NCI-H128 (cell line): ENCODE results near the gene ADCY5.

Source experiments
- DNase-seq: peaks from one replicate; lab custom pipeline; 2025; ENCODE audit not compliant: unreplicated experiment; lab: John Stamatoyannopoulos, UW

The ADCY5 gene

GRCh38 chr3:123312331-123313265 is 136.3 kb downstream of the ADCY5 start:
- DNase-seq = no peak

DNA sequence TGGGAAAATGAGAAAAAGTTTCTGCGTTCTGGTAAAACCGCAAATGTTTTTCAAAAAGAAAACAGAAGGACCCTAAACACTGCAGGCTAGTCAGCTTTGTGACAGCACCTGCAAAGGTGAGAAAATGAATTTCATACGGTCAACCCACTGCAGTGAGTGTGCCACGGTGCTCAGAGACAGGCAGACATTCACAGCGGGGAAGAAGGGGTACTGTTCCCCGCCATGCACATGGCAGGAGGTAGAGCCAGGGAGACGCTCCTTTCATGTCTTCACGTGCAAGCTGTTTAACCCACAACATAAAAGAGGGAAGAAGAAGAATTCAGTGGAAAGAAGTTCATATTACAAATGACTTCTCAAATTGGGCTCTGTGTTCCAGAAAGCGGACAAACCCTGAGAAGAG is 137.7 kb downstream of the ADCY5 start:
- DNase-seq = no peak

GRCh38 chr3:123310741-123311140 is 138.1 kb downstream of the ADCY5 start:
- no peak for DNase-seq

DNA sequence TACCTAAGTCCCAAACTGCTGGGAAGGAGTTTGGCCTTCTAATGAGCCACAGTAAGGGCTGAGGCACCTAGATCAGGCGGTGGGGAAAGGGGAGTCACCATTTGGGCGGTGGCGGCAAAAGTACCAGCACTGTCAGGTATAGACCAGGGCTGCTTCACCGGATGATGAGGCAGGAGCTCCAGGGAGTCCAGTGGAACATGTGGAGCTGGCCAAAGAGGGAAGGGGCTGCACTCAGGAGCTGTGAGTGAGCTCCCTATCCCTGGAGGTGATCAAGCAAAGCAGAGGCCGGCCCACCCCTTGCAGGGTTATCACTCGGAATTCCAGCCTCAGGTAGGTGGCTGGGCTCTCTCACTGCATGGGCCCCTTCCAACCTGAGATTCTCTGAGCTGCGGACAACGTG is 138.7 kb downstream of the ADCY5 start:
- DNase-seq = no peak

- DNase-seq = no peak
These were observed 141.8 kb downstream of the ADCY5 start for GRCh38 chr3:123307064-123307463.

- DNase-seq = no peak
These were observed 143.7 kb downstream of the ADCY5 start for GRCh38 chr3:123305192-123305591.

DNA sequence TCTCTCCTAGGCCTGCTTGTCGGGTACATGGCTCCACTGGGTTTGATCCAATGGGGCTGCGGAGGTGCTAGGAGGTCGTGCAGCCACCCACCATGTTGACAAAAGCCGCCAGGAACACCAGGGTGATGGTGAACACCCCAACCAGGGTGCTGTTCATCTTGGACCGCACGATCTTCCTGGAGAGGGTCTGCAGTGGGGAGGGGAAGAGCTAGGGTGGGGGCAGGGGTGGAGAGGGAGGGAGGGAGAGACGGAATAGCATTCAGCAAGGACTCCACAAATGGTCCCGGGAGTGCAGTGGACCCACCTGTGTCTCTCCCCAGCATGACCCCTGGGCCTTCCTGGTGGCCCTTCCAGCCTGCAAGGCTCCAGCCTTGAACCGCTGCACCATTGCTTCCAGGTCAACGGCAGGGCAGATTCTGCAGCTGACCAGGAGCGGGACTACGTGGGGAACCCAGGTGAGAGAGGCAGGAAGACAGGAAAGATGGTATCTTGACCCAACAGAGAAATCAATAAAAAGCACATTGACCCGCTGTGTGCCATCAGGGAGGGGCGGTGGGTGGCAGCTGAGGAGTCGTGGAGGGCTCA is 144.8 kb downstream of the ADCY5 start:
- DNase-seq = no peak

- no peak for DNase-seq
These were observed 145.9 kb downstream of the ADCY5 start for GRCh38 chr3:123302961-123303360.

- DNase-seq = no peak
These were observed 147.3 kb downstream of the ADCY5 start for GRCh38 chr3:123301331-123302184.

DNA sequence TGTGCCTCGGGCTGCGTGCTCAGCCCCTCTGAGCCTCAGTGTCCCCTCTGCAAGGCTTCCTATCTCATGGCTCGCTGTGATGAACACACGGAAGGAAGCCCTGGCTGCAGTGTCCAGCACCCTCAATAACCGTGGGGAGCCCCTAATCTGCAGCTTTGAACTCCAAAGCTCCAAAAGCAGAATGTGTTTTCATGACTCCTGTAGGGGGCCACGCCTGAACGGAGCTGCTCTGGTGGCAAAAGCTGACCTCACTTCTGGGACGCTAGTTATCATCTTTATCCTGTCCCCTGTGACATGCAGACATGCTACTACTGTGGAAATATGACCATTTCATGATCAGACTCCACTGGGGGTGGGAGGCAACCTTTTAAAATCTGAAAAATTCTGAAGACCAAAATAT is 148.3 kb downstream of the ADCY5 start:
- no peak for DNase-seq

DNA sequence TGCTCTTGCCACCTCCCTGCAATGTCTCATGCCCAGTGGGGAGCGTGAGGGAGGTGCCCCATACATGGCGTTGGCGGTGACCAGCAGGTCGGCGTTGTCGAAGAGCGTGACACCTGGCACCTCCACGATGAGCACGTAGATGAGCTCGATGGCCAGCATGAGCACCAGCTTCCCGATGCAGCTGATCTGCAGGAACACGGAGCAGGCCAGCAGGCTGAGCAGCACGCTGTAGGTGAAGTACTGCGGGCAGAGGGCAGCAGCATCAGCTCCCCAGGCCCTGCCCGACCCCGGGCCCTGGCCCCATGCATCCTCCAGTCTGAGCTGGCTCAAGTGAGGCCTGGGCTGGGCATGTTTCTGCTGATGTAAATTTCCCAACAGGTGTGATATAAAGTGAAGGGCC is 148.8 kb downstream of the ADCY5 start:
- no peak for DNase-seq

DNA sequence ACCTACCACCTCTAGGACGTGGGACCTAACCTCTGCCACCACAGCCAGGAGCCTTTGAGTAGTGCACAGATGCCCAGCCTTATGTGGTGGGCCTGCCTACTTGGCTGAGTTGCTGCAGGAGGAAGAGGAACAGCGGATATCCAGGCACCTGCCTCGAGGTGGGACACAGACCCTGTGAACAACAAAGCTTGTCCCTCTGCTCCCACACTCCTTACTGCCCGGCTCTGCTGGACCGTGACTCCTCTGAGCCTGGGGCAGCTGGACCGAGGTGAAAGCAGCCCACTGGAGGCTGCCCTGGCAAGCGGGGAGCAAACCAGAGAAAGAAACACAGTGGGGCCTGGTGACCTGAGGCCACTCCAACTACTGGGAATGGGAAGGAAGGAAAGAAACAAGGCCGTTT is 149.3 kb downstream of the ADCY5 start:
- no peak for DNase-seq

DNA sequence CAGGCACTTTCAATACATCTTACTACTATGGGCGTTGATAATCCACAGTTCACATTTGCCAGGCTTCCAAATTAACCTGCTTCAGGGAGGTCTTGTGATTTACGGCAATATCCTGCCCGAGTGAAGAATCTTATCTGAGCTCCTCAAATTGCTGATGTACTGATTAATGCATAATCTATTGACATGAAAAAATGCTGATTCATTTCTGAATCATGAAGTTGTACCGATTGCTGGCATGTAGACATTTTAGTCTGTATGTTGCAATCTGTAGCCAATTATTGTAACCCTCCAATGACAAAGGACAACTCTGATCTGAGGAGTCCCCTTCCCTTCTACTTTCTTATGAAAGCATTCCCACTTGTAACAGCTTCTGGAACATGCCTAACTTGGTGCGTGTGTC is 150.0 kb downstream of the ADCY5 start:
- DNase-seq = no peak

DNA sequence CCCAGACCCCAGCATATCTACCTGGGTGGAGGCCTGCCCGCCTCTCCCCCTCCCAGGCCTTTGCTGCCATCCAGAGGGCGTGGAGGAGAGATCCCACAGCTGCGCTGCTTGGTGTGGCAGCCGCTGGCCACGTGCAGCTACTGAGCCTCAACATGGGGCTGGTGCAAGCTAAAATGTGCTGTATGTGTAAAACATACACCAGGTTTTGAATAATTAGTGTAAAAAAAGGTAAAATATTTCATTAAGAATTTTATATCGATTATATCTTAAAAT is 151.3 kb downstream of the ADCY5 start:
- DNase-seq = no peak

DNA sequence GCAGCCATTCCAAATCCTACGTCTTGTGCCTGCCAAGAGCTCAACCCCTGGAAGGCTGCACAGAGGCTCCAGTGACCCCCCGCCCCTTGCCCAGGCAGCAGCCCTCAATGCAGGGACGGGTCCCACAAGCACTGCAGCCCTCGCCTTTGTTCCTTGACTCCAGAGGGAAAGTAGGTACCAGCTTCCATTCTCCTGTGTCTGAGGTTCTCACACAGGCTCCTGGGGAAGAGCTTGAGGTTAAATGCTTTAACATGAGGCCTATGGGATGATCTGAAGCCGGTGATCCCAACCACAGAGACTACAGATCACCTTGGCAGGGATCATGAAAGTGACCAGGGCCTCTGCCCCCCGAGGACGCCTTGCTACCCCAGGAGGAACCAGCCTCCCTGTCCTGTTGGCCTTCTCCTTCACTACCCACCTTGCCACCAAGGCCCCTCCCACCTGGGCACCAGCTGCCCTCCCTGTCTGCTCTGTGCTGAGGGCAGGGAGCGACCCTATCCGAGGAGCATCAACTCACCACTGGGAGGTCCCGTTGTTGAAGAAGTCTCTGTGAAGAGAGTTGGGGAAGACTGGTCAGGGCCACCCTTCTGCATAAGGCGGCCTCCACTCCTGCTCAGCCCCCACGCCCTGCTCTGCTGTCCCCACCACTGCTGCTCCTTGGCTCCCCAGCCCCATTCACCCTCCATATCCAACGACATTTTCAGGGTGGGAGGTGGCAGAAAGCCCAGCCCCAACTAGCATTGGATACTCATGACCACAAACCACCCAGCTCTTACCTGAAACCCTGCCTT is 151.9 kb downstream of the ADCY5 start:
- no peak for DNase-seq

- no peak for DNase-seq
These were observed 152.6 kb downstream of the ADCY5 start for GRCh38 chr3:123296261-123296660.

GRCh38 chr3:123295901-123296250 is 153.0 kb downstream of the ADCY5 start:
- DNase-seq = no peak

GRCh38 chr3:123295171-123295900 is 153.6 kb downstream of the ADCY5 start:
- DNase-seq = no peak

DNA sequence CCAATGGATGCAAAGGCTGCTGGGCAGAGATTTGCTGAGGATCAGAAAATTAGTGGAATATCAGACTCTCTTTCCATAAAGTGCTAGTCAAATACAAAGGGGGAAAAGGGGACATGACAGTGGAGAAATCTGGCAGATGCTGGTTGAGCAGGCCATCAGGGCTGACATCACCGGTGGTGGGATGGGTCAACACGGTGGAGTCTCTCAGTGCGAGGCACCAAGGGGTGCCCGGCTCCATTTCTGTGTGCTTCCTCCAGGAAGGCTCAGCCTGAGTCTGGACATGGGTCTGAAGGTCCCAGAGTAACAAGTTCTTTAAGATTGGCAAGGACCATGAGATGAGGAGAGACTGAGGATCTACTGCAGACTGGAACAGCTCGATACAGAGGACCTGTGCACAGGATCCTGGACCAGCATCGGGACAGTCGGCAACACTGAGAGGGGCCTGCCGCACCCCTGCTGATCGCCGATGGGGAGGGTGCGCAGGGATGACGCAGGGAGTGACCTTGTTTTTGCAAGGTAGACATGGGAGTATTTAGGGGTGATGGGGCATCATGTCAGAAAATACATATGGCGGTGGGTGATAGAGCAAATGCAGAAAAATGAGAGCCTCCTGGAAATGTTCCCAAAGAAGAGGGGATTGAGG is 154.5 kb downstream of the ADCY5 start:
- DNase-seq = no peak
